NT2/D1 (cell line): ENCODE measurements around the gene ITGA1.

Source experiments
- SUZ12 ChIP-seq: IDR thresholded peaks from 2 replicates; pipeline ENCODE4 v1.6.1; 2011; ENCODE audit not compliant: insufficient read length, insufficient read depth; ENCODE audit errors: extremely low read depth
- ZNF274 ChIP-seq: IDR thresholded peaks from 2 replicates; pipeline ENCODE4 v1.6.1; 2011; ENCODE audit warnings: mild to moderate bottlenecking, low read depth, low read length

- TF ChIP-seq ZNF274 (no peak), SUZ12 (no peak)
These were observed 115.4 kb downstream of the ITGA1 start for GRCh38 chr5:52903142-52903541.
